Coronary artery (tissue), 2 donors: ENCODE results near the gene S100A8.

ENCODE experiments used
- DNase-seq: peaks from one replicate; pipeline ENCODE4 v3.0.0-alpha.2; 2017; ENCODE audit warnings: low spot score
- H3K27ac ChIP-seq, 2 donors: fragments of 200-600 bp; sonication (generic); one replicate each; pipeline ENCODE4 v1.5.1; 2016 to 2019
- H3K4me3 ChIP-seq: fragments of 200-600 bp; sonication (generic); 2 replicates; pipeline ENCODE4 v1.5.1; 2016; ENCODE audit warnings: mild to moderate bottlenecking, moderate library complexity
- CTCF ChIP-seq: fragments of 200-600 bp; sonication (generic); IDR thresholded peaks from one replicate; pipeline ENCODE4 v1.5.1; 2019; ENCODE audit warnings: antibody characterized with exemption

S100A8 gene

GRCh38 chr1:153431928-153432327 lies 41.1 kb upstream of the S100A8 start:
- Histone ChIP-seq H3K4me3 (no peak overlapping the region), H3K27ac (no peak overlapping the region)
- no peak for TF ChIP-seq CTCF
- DNase-seq: peak; percentile 14

- Histone ChIP-seq H3K4me3 (no peak overlapping the region), H3K27ac (no peak overlapping the region)
- peak; percentile 7 for DNase-seq
- no peak for TF ChIP-seq CTCF
These were observed 40.6 kb upstream of the S100A8 start for GRCh38 chr1:153431427-153431826.

DNA sequence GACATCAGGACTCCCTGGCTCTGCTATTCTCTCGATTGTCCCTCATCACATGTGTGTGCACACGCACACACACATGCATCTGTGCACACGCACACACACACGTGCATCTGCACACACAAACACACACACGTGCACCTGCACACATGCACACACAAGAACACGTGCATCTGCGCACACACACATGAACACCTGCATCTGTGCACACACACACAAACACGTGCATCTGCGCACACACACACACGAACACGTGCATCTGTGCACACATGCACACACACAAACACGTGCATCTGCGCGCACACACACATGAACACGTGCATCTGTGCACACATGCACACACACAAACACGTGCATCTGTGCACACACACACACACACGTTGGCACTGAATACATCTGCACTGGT lies 40.1 kb upstream of the S100A8 start:
- no peak overlapping the region for H3K27ac ChIP-seq
- no peak overlapping the region for H3K4me3 ChIP-seq
- no peak for TF ChIP-seq CTCF
- peak; percentile 19 for DNase-seq

GRCh38 chr1:153430561-153430960 lies 39.7 kb upstream of the S100A8 start:
- no peak overlapping the region for H3K4me3 ChIP-seq
- no peak for TF ChIP-seq CTCF
- no peak overlapping the region for H3K27ac ChIP-seq
- DNase-seq: peak; percentile 43

- peak; percentile 31 for DNase-seq
- no peak for TF ChIP-seq CTCF
- Histone ChIP-seq H3K4me3 (no peak overlapping the region), H3K27ac (no peak overlapping the region)
These were observed 39.3 kb upstream of the S100A8 start for GRCh38 chr1:153430166-153430553.

DNA sequence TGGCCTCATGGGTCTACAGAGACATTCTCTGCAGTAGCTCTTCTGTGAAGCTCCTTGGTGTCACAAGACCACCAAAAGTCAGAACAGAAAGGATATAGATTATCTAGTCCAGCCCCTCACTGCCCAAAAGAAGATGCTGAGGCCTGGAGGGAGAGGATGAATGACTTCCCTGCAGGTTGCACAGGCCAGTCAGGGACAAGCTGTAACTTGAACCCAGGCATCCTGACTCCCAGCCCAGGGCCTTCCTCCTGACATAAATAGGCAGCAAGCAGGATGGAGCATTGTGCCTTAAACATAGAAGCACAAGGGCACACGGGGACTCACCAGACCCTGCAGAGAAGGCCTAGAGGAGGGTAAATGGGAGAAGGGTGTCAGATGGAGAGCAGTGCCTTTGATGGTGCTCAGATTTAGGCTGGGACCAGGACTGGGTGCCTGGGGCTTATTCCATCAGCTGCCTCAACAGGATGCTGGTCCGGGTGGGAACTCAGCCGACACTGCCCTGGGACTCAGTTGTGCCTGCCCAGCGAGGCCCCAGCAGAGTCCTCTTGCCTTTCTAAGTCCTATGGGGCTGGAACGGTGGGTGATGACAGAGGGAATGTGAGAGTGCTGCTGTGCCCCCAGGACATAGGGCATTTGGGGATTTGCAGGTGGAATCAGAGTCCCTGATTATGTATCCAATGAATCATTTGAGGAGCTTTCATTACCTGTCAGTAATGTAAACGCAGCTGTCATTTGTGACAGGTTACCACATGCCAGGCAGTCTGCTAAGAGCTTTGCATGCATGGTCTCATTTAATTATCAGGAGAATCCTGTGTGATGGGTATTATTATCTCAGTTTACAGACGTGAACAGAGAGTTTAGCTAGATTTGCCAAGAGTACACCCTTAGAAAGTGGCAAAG lies 38.6 kb upstream of the S100A8 start:
- peak; percentile 29 for DNase-seq

More for the DNA sequence above, 38.6 kb upstream of the S100A8 start:
- TF ChIP-seq CTCF: no peak
- Histone ChIP-seq H3K27ac (no peak overlapping the region), H3K4me3 (no peak overlapping the region)
